DOHH2 (cell line): ENCODE data around the gene GFER.

Experiments used
- H3F3A ChIP-seq: fragments of 200-600 bp; sonication (generic), shearing (Covaris generic); 2 replicates; pipeline ENCODE4 v1.6.0; 2016; ENCODE audit warnings: antibody characterized with exemption, mild to moderate bottlenecking; ENCODE audit not compliant: control insufficient read depth, insufficient read depth
- H3K27ac ChIP-seq: fragments of 200-600 bp; sonication (generic); 2 replicates; pipeline ENCODE4 v1.5.1; 2014; ENCODE audit warnings: low read depth, mild to moderate bottlenecking, low read length, moderate library complexity
- H3K27me3 ChIP-seq: fragments of 200-600 bp; sonication (generic); 2 replicates; pipeline ENCODE4 v1.6.1; 2014; ENCODE audit warnings: mild to moderate bottlenecking, low read length, mixed read lengths; ENCODE audit not compliant: control insufficient read depth
- H3K36me3 ChIP-seq: fragments of 200-600 bp; sonication (generic); 2 replicates; pipeline ENCODE4 v1.6.1; 2014; ENCODE audit warnings: mild to moderate bottlenecking, low read length, moderate library complexity, mixed read lengths; ENCODE audit not compliant: control insufficient read depth
- H3K4me1 ChIP-seq: fragments of 200-600 bp; sonication (generic); 2 replicates; pipeline ENCODE4 v1.6.1; 2014; ENCODE audit warnings: mild to moderate bottlenecking, low read length, mixed read lengths; ENCODE audit not compliant: control insufficient read depth
- H3K4me2 ChIP-seq: fragments of 200-600 bp; sonication (generic); 2 replicates; pipeline ENCODE4 v1.6.0; 2014; ENCODE audit warnings: mild to moderate bottlenecking, low read length, moderate library complexity
- H3K4me3 ChIP-seq: fragments of 200-600 bp; sonication (generic); 2 replicates; pipeline ENCODE4 v1.5.1; 2014; ENCODE audit warnings: mild to moderate bottlenecking, low read length, mixed read lengths
- H3K79me2 ChIP-seq: fragments of 200-600 bp; sonication (generic); 2 replicates; pipeline ENCODE4 v1.6.1; 2014; ENCODE audit warnings: mild to moderate bottlenecking, low read length, mixed read lengths; ENCODE audit not compliant: control insufficient read depth
- H3K9me2 ChIP-seq: fragments of 200-600 bp; sonication (generic); replicated peaks from 2 replicates; pipeline ENCODE4 v1.6.1; 2014; ENCODE audit warnings: mild to moderate bottlenecking, low read length, mixed read lengths; ENCODE audit not compliant: control insufficient read depth
- H3K9me3 ChIP-seq: fragments of 200-600 bp; sonication (generic); 2 replicates; pipeline ENCODE4 v1.6.1; 2014; ENCODE audit warnings: antibody characterized with exemption, low read length, mixed read lengths; ENCODE audit not compliant: control insufficient read depth, insufficient read depth
- H4K20me1 ChIP-seq: fragments of 200-600 bp; sonication (generic); 2 replicates; pipeline ENCODE4 v1.6.0; 2014; ENCODE audit warnings: low read depth, mild to moderate bottlenecking, antibody characterized with exemption, low read length, moderate library complexity; ENCODE audit not compliant: control insufficient read depth, insufficient read depth
- EZH2phosphoT487 ChIP-seq: fragments of 200-600 bp; sonication (generic); IDR thresholded peaks from 2 replicates; pipeline ENCODE4 v1.6.1; 2017; ENCODE audit warnings: borderline replicate concordance, mild to moderate bottlenecking, antibody characterized with exemption, low read length, moderate library complexity, mixed read lengths
- TF ChIP-seq, protein P1 (sequence below): fragments of 200-600 bp; sonication (generic); IDR thresholded peaks from one replicate; pipeline ENCODE4 v1.5.1; 2014; ENCODE audit warnings: antibody characterized with exemption, mild to moderate bottlenecking, low read depth, low read length; ENCODE audit not compliant: poor library complexity, severe bottlenecking

Gene GFER

DNA sequence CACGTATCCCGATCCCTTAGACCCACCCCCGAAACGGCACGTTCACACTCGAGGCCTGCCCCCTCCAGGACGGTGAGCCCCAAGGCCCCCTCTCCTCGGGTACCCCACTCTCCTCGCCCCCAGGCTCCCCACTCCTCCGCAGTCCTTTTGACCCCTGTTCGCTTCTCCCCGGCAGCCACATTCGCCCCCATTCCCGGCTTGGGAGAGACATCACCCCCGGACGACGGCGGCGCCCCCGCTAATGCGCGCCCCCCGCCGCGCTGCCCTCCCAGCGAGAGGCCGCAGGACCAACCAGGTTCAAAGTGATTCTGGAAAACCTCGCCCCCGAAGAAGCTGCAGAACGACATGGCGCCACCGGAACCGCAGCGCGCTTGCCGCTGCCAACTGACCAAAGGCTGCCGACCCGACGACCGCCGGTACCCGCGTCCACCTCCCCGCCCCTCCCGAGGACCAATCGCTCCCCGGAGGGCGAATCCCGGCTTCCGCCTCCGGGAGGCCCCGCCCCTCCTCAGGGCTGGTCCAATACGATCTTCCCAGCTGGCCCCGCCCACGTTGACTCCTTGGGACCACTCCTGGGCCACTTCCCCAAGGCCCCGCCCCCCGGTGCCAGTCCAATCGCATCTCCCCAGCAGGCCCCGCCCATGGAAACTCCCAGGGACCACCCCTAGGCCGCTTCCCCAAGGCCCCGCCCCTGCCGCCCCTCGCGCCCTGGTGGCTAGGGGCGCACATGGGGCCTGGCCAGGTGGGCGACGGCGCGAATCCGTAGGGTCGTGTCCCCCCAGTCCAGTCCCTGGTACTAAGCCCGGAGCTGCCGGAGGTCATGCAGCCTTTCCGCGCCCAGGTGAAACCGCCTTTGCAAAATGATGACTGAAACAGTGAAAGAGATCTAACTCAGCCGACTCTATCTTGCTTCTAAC, 40.9 kb upstream of the GFER start, which contains the start of gene MSRB1:
MSRB1 (minus strand) TSS at position 390 of the 917 bp plus-strand sequence; CDS start at position 347, 43 bp downstream.
- no peaks in the 10 kb centered on the region for H3K36me3 ChIP-seq
- peak within 1 kb of the TSS; percentile 76 for H3K4me3 ChIP-seq
- H3K4me2 ChIP-seq, result peak within 1 kb of the TSS; percentile 84
- H3K27ac ChIP-seq, result no peak within 1 kb of the TSS
- H3K9me2 ChIP-seq, result no peaks in the 10 kb centered on the region
- H3F3A ChIP-seq, result no peaks in the 10 kb centered on the region
- TF ChIP-seq, protein P1, sequence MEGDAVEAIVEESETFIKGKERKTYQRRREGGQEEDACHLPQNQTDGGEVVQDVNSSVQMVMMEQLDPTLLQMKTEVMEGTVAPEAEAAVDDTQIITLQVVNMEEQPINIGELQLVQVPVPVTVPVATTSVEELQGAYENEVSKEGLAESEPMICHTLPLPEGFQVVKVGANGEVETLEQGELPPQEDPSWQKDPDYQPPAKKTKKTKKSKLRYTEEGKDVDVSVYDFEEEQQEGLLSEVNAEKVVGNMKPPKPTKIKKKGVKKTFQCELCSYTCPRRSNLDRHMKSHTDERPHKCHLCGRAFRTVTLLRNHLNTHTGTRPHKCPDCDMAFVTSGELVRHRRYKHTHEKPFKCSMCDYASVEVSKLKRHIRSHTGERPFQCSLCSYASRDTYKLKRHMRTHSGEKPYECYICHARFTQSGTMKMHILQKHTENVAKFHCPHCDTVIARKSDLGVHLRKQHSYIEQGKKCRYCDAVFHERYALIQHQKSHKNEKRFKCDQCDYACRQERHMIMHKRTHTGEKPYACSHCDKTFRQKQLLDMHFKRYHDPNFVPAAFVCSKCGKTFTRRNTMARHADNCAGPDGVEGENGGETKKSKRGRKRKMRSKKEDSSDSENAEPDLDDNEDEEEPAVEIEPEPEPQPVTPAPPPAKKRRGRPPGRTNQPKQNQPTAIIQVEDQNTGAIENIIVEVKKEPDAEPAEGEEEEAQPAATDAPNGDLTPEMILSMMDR, result no peak
- H3K79me2 ChIP-seq, result no peaks in the 10 kb centered on the region
- no peaks in the 10 kb centered on the region for H4K20me1 ChIP-seq
- H3K9me3 ChIP-seq, result no peaks in the 10 kb centered on the region
- H3K27me3 ChIP-seq, result no peaks in the 10 kb centered on the region
- H3K4me1 ChIP-seq, result peaks cover 20% of the 10 kb centered on the region

DNA sequence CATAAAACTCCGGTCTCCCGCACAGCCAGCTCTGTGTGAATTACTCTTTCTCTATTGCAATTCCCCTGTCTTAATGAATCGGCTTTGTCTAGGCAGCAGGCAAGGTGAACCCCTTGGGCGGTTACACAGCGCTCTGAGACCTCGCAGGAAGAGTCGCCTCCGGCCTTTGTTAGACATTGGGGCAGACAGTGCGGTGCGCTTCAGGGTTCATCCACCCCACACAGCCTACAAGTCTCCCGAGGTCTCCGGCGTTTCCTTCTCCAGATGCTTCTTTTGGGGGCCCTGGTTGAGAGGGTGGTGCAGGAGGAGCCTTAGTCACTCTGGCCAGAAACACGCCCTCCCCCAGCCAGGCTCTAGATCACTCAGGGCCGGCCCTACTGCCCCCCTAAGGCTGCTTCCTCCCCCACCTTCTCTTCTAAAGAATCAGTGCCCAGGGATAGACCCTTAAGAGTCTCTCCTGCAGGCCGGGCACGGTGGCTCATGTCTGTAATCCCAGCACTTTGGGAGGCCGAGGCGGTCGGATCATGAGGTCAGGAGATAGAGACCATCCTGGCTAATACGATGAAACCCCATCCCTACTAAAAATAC, 39.3 kb upstream of the GFER start:
- TF ChIP-seq, protein P1, result no peak
- no peak for TF ChIP-seq EZH2phosphoT487
- H3K9me2 ChIP-seq, result no peaks in the 10 kb centered on the region
- no peaks in the 10 kb centered on the region for H3K36me3 ChIP-seq
- H3K79me2 ChIP-seq, result no peaks in the 10 kb centered on the region
- no peak overlapping the region for H3K27ac ChIP-seq
- no peaks in the 10 kb centered on the region for H3K9me3 ChIP-seq
- H3F3A ChIP-seq, result no peaks in the 10 kb centered on the region
- no peak overlapping the region for H3K4me3 ChIP-seq
- H3K4me2 ChIP-seq, result no peak overlapping the region
- H3K27me3 ChIP-seq, result no peaks in the 10 kb centered on the region
- H4K20me1 ChIP-seq, result no peaks in the 10 kb centered on the region
- H3K4me1 ChIP-seq, result peaks cover 20% of the 10 kb centered on the region

DNA sequence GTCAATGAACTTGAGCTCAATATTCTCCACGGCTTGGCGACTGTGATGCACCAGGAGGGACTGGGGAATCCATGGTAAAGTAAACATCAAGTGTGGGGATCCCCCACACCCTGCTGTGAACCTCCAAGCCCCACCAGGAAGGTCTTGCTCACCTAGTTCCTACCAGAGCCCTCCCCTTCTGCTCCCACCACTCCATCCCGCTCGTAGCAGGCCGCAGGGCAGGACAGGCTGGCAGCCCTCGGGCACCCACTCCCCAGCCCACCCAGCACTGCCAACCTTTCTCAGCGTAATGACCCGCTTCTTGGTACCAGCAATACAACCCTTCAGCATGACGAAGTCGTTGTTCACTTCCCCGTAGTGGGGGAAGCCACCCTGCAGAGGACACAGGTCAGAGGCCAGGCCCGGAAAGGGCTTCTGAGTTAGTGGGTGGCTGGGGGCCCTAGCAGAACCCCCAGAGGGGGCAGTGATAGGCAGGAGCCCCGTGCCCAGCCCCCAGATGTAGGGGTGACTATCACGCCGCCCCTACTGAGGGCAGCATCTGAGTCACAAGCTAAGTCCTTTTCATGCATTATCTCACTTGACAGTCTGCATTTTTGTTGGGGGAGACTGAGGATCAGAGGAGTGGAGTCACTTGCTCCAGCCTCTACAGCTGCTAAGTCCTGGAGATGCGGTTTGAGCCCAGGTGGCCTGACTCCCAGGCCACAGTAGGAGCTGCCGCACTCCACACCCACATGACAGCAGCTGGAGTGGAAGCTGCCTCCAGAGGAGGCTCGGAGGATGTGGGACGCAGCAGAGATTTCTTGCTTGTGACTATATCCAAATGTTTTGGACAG, 38.2 kb upstream of the GFER start:
- no peak overlapping the region for H3K27ac ChIP-seq
- H3K27me3 ChIP-seq, result no peaks in the 10 kb centered on the region
- H3F3A ChIP-seq, result no peaks in the 10 kb centered on the region
- H3K79me2 ChIP-seq, result no peaks in the 10 kb centered on the region
- no peaks in the 10 kb centered on the region for H4K20me1 ChIP-seq
- TF ChIP-seq, protein P1, result no peak
- TF ChIP-seq EZH2phosphoT487, result no peak
- H3K36me3 ChIP-seq, result no peaks in the 10 kb centered on the region
- H3K9me3 ChIP-seq, result no peaks in the 10 kb centered on the region
- H3K9me2 ChIP-seq, result no peaks in the 10 kb centered on the region
- peaks cover 20% of the 10 kb centered on the region for H3K4me1 ChIP-seq
- no peak overlapping the region for H3K4me3 ChIP-seq
- no peak overlapping the region for H3K4me2 ChIP-seq
